Measurements from ENCODE around the gene TSPEAR. TPM values are rescaled to one million over a fixed set of nuclear protein-coding genes. Genes with fewer than 3 reads are reported as not detected.
"Not testable (repeated sequence)": the region's sequence is repeated elsewhere in the genome, so short reads cannot be mapped to it uniquely, and the experiment has no call there.

The TSPEAR gene
- total and polyA plus RNA-seq, 5 donors: 0.29 to 4.6 (median 1.4) TPM

- ATAC-seq (no peak), DNase-seq (no peak)
- intact Hi-C loops (cut with DNase I): no loop called here
- Histone ChIP-seq H3K27ac (ENCODE audit: low read length) (no peak overlapping the region), H3K4me1 (ENCODE audit: control insufficient read depth, insufficient read depth, low read length) (no peaks in the 10 kb centered on the region), H3K9me3 (ENCODE audit: control insufficient read depth, low read length) (no peaks in the 10 kb centered on the region), H3K4me3 (ENCODE audit: low read length) (no peak overlapping the region), H3K27me3 (ENCODE audit: control insufficient read depth, insufficient read depth) (no peaks in the 10 kb centered on the region)
- 53% methylated on average over 21 of the region's 21 CpGs for WGBS
These were observed 11.0 kb downstream of the TSPEAR start for GRCh38 chr21:44700101-44701022.

- no peak for ATAC-seq
- DNase-seq: no peak
- Histone ChIP-seq H3K9me3 (ENCODE audit: control insufficient read depth, low read length) (no peaks in the 10 kb centered on the region), H3K4me1 (ENCODE audit: control insufficient read depth, insufficient read depth, low read length) (no peaks in the 10 kb centered on the region), H3K4me3 (ENCODE audit: low read length) (no peak overlapping the region), H3K27ac (ENCODE audit: low read length) (no peak overlapping the region), H3K27me3 (ENCODE audit: control insufficient read depth, insufficient read depth) (no peaks in the 10 kb centered on the region)
- 40% methylated on average over 17 of the region's 17 CpGs for WGBS
- intact Hi-C loops (cut with DNase I): no loop called here
These were observed 11.8 kb downstream of the TSPEAR start for GRCh38 chr21:44699502-44700001.

GRCh38 chr21:44697811-44698734, 13.3 kb downstream of the TSPEAR start:
- H3K27me3 ChIP-seq (ENCODE audit: control insufficient read depth, insufficient read depth): no peaks in the 10 kb centered on the region
- H3K9me3 ChIP-seq (ENCODE audit: control insufficient read depth, low read length): no peaks in the 10 kb centered on the region
- DNase-seq (no peak), ATAC-seq (no peak)
- 28% methylated on average over 35 of the region's 35 CpGs for WGBS
- intact Hi-C loops (cut with DNase I): no loop called here
- H3K27ac ChIP-seq (ENCODE audit: low read length): no peak overlapping the region
- no peak overlapping the region for H3K4me3 ChIP-seq (ENCODE audit: low read length)
- H3K4me1 ChIP-seq (ENCODE audit: control insufficient read depth, insufficient read depth, low read length): no peaks in the 10 kb centered on the region

- H3K4me3 ChIP-seq (ENCODE audit: low read length); H3K27ac ChIP-seq (ENCODE audit: low read length); H3K27me3 ChIP-seq (ENCODE audit: control insufficient read depth, insufficient read depth); DNase-seq; H3K4me1 ChIP-seq (ENCODE audit: control insufficient read depth, insufficient read depth, low read length); H3K9me3 ChIP-seq (ENCODE audit: control insufficient read depth, low read length); ATAC-seq; intact Hi-C loops (cut with DNase I): not testable (repeated sequence)
- 34% methylated on average over 21 of the region's 21 CpGs for WGBS
These were observed 14.1 kb downstream of the TSPEAR start, which contains the start of gene KRTAP10-12 for GRCh38 chr21:44697172-44697810. Gene KRTAP10-12, plus strand, starts transcription at chr21:44697172. Its CDS starts 30 bp downstream, at chr21:44697202.

- no peak for ATAC-seq
- DNase-seq: no peak
- no peaks in the 10 kb centered on the region for H3K9me3 ChIP-seq (ENCODE audit: control insufficient read depth, low read length)
- WGBS: 63% methylated on average over 10 of the region's 10 CpGs
- no peak overlapping the region for H3K27ac ChIP-seq (ENCODE audit: low read length)
- H3K4me3 ChIP-seq (ENCODE audit: low read length): no peak overlapping the region
- H3K27me3 ChIP-seq (ENCODE audit: control insufficient read depth, insufficient read depth): no peaks in the 10 kb centered on the region
- intact Hi-C loops (cut with DNase I): no loop called here
- no peaks in the 10 kb centered on the region for H3K4me1 ChIP-seq (ENCODE audit: control insufficient read depth, insufficient read depth, low read length)
These were observed 14.8 kb downstream of the TSPEAR start for GRCh38 chr21:44696572-44696971.

- no peak for DNase-seq
- H3K9me3 ChIP-seq (ENCODE audit: control insufficient read depth, low read length): no peaks in the 10 kb centered on the region
- intact Hi-C loops (cut with DNase I): no loop called here
- H3K4me3 ChIP-seq (ENCODE audit: low read length): no peak overlapping the region
- H3K4me1 ChIP-seq (ENCODE audit: control insufficient read depth, insufficient read depth, low read length): no peaks in the 10 kb centered on the region
- no peaks in the 10 kb centered on the region for H3K27me3 ChIP-seq (ENCODE audit: control insufficient read depth, insufficient read depth)
- ATAC-seq: no peak
- H3K27ac ChIP-seq (ENCODE audit: low read length): no peak overlapping the region
- WGBS: 72% methylated on average over 8 of the region's 8 CpGs
These were observed 15.7 kb downstream of the TSPEAR start for GRCh38 chr21:44695641-44696040.

- H3K4me3 ChIP-seq (ENCODE audit: low read length): no peak overlapping the region
- 61% methylated on average over 8 of the region's 8 CpGs for WGBS
- H3K27ac ChIP-seq (ENCODE audit: low read length): no peak overlapping the region
- no peak for ATAC-seq
- intact Hi-C loops (cut with DNase I): no loop called here
- H3K4me1 ChIP-seq (ENCODE audit: control insufficient read depth, insufficient read depth, low read length): no peaks in the 10 kb centered on the region
- no peaks in the 10 kb centered on the region for H3K27me3 ChIP-seq (ENCODE audit: control insufficient read depth, insufficient read depth)
- no peak for DNase-seq
- H3K9me3 ChIP-seq (ENCODE audit: control insufficient read depth, low read length): no peaks in the 10 kb centered on the region
These were observed 16.2 kb downstream of the TSPEAR start for GRCh38 chr21:44695184-44695583.

GRCh38 chr21:44694776-44695175, 16.6 kb downstream of the TSPEAR start:
- ATAC-seq: no peak
- 70% methylated on average over 11 of the region's 11 CpGs for WGBS
- Histone ChIP-seq H3K9me3 (ENCODE audit: control insufficient read depth, low read length) (no peaks in the 10 kb centered on the region), H3K4me3 (ENCODE audit: low read length) (no peak overlapping the region), H3K27me3 (ENCODE audit: control insufficient read depth, insufficient read depth) (no peaks in the 10 kb centered on the region), H3K4me1 (ENCODE audit: control insufficient read depth, insufficient read depth, low read length) (no peaks in the 10 kb centered on the region), H3K27ac (ENCODE audit: low read length) (no peak overlapping the region)
- DNase-seq: no peak
- intact Hi-C loops (cut with DNase I): no loop called here

GRCh38 chr21:44692798-44693512, 18.4 kb downstream of the TSPEAR start:
- intact Hi-C loops (cut with DNase I): no loop called here
- Histone ChIP-seq H3K9me3 (ENCODE audit: control insufficient read depth, low read length) (no peaks in the 10 kb centered on the region), H3K4me3 (ENCODE audit: low read length) (no peak overlapping the region), H3K27ac (ENCODE audit: low read length) (no peak overlapping the region), H3K4me1 (ENCODE audit: control insufficient read depth, insufficient read depth, low read length) (no peaks in the 10 kb centered on the region), H3K27me3 (ENCODE audit: control insufficient read depth, insufficient read depth) (no peaks in the 10 kb centered on the region)
- DNase-seq: no peak
- ATAC-seq: no peak
- 48% methylated on average over 2 of the region's 2 CpGs for WGBS

GRCh38 chr21:44691686-44692085, 19.7 kb downstream of the TSPEAR start:
- H3K27me3 ChIP-seq (ENCODE audit: control insufficient read depth, insufficient read depth): no peaks in the 10 kb centered on the region
- no peak for ATAC-seq

More at GRCh38 chr21:44691686-44692085, 19.7 kb downstream of the TSPEAR start:
- Histone ChIP-seq H3K27ac (ENCODE audit: low read length) (no peak overlapping the region), H3K9me3 (ENCODE audit: control insufficient read depth, low read length) (no peaks in the 10 kb centered on the region), H3K4me3 (ENCODE audit: low read length) (no peak overlapping the region), H3K4me1 (ENCODE audit: control insufficient read depth, insufficient read depth, low read length) (no peaks in the 10 kb centered on the region)
- intact Hi-C loops (cut with DNase I): no loop called here
- no peak for DNase-seq
- 58% methylated on average over 2 of the region's 2 CpGs for WGBS
